Renal cortex interstitium (tissue), 11 donors: ENCODE data around the gene PRR16. TPM values are rescaled to one million over a fixed set of nuclear protein-coding genes. Genes with fewer than 3 reads are reported as not detected.
"Not testable (repeated sequence)": the region's sequence is repeated elsewhere in the genome, so short reads cannot be mapped to it uniquely, and the experiment has no call there.

Experiments used
- DNase-seq, 11 donors: peaks; one replicate each; pipeline ENCODE4 v3.0.0-alpha.2; 2013; ENCODE audit warnings: low read depth in 9 of 11, low spot score in 4 of 11; ENCODE audit errors: extremely low read depth in 1 of 11
- polyA plus RNA-seq, 3 donors: library from polyadenylated mRNA; unstranded; fragments of 120-200 nt; gene quantifications; one replicate each; pipeline ENCODE4 v1.2.1, GENCODE V29; 2013; ENCODE audit not compliant: insufficient read length in 3 of 3

PRR16 gene
- polyA plus RNA-seq, 3 donors = 3.0 to 3.1 (median 3.0) TPM

DNA sequence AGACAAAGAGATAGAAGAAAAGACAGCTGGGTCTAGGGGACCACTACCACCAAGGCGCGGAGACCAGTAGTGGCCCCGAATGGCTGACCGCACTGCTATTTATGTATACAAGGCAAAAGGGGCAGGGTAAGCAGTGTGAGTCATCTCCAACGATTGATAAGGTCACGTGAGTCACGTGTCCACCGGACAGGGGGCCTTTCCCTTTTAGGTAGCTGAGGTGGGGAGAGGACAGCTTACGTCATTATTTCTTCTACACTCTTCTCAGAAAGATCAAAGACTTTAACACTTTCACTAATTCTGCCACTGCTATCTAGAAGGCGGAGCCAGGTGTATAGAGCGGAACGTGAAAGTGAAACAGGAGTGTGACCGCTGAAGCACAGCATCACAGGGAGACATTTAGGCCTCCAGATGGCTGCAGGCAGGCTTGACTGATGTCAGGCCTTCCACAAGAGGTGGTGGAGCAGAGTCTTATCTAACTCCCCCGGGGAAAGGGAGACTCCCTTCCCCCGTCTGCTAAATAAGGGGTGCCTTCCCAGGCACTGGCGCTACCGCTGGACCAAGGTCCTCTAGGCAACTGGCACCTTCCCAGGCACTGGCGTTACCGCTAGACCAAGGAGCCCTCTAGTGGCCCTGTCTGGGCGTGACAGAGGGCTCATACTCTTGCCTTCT, 6.1 kb upstream of the PRR16 start:
- DNase-seq = no peak

DNA sequence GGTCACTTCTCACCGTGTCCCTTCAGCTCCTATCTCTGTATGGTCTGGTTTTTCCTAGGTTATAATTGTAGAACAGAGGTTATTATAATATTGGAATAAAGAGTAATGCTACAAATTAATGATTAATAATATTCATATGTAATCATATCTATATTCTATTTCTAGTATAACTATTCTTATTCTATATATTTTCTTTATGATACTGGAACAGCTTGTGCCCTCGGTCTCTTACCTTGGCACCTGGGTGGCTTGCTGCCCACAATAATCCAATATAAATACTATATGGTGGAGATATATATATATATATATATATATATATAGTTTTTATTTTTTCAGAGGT, 5.6 kb upstream of the PRR16 start:
- DNase-seq = not testable (repeated sequence)

- no peak for DNase-seq
Observed at GRCh38 chr5:120461251-120461650, 2.8 kb upstream of the PRR16 start.

GRCh38 chr5:120463006-120463680, 957 bp upstream of the PRR16 start:
- DNase-seq = no peak

DNA sequence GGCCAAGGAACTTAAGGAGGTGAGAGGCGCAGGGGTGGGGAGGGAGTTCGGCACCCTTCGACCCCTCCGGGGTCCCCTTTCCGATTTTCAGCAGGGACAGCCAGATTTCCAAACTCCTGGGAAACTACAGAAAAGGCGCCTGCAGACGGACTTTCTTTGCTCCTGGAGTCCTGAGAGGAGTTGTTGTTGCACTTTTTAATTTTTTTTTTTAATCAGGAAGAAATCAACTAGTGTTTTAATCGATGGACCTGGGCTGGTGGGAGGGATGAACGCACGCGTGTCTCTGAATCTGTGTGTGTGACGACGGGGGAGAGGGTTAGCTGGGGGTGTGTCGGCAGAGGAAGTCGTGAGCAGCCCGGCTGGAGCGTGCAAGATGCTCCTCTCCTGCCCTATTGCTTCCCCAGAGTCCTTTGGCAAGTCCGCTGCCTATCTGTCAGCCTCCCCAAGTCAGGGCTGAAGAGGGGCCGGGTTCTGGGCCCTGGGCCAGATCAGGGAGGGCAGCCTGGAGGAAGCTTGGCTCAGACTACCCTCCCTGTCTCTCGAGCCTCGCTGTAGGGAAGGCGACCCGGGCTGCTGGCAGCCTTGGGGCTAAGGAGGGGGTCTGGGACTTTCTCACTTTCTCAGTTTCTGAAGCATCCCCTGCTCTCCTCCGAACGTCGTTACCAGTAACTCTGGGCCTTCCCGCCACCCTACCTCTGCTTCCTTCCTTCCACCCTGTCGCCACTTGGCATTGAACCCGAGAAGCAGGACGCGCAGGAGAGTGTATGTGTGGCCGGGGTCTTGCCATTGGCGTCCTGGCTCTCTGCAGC, 731 bp downstream of the PRR16 start:
- no peak for DNase-seq

- no peak for DNase-seq
Observed at GRCh38 chr5:120465436-120465961, 1.4 kb downstream of the PRR16 start.

GRCh38 chr5:120466341-120467006, 2.4 kb downstream of the PRR16 start:
- no peak for DNase-seq

GRCh38 chr5:120471971-120472370, 7.9 kb downstream of the PRR16 start:
- DNase-seq = no peak

DNA sequence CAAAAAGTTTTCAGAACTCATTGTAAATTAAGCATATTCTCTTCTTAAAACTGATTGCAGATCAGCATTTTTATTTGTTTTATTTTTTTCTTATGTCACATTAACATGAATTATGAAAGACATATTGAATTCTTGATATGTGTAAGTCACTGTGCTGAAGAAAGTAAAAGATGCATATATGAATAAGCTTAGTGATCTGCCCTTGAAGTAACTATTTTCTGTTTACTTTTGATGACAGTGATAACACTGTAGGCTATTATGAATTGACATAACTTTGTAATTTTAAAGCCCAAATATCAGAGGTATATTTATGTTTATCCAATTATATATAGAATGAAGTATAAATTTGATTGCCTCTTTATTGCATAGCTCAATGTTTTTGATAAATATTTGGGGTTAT, 8.8 kb downstream of the PRR16 start:
- DNase-seq = no peak

DNA sequence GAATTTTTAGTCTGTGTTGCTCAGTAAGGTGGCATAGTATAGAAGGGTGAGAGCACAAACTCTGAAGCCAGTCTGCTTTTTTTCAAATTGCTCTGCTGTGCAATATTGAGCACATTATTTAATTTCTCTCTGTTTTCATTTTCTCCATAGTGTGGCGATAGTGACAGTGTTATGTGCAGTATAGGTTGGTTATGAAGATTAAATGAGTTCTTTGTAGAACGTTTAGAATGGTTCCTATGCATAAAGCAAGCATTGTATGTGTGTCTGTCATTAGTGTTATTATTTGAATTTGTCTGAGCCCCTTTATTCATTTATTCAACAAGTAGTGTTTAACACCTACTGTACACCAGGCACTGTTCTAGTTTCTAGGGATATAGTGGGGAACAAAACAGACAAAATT, 9.2 kb downstream of the PRR16 start:
- DNase-seq = no peak

- no peak for DNase-seq
Observed at GRCh38 chr5:120476063-120476462, 12.0 kb downstream of the PRR16 start.

- DNase-seq = no peak
Observed at GRCh38 chr5:120479066-120479465, 15.0 kb downstream of the PRR16 start.

GRCh38 chr5:120499876-120500563, 35.9 kb downstream of the PRR16 start:
- DNase-seq = no peak

DNA sequence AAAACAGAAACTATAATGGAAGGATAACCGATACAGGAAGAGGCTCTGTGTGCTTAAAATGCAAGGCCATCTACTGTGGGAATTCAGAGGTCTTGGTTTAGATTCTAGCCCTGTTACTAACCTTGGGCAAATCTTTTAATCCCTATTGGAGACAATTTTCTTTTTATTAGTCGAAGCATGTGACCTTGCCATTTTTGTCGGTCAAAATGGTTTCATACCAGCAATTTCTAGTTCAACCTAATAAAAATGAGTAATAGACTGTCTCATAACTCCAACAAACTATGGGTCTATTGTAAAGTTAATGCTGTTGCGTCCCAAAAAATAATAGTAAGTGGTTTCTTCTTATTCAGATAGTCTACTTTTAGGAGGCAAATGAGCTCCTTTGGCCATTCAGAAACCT, 38.4 kb downstream of the PRR16 start:
- no peak for DNase-seq

- DNase-seq = no peak
Observed at GRCh38 chr5:120503341-120503740, 39.2 kb downstream of the PRR16 start.

DNA sequence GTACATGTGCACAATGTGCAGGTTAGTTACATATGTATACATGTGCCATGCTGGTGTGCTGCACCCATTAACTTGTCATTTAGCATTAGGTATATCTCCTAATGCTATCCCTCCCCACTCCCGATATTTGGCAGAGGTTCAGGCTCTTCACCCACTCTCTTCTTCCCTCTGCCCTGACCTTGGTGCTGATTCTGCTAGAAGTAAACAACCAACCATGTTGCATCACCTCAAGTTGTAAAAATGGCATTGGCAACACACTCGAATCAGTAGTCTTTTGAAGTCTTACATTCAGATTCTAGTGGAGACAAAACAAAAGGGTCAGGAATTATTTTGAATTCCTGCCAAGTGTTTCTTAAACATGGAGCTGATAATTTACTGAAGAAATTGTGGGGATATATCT, 40.0 kb downstream of the PRR16 start:
- no peak for DNase-seq

GRCh38 chr5:120507197-120507596, 43.1 kb downstream of the PRR16 start:
- DNase-seq = no peak

GRCh38 chr5:120507800-120508463, 43.8 kb downstream of the PRR16 start:
- DNase-seq = no peak
